GM21360 (cell line): ENCODE results near the gene ZNF853.
"Not testable (repeated sequence)": the region's sequence is repeated elsewhere in the genome, so short reads cannot be mapped to it uniquely, and the experiment has no call there.

Experiments
- ATAC-seq: cut with Tn5 transposase; IDR thresholded peaks from one replicate; pipeline ENCODE4 v1.9.1; 2021; ENCODE audit warnings: mild to moderate bottlenecking, moderate library complexity; ENCODE audit not compliant: unreplicated experiment

ZNF853 gene

DNA sequence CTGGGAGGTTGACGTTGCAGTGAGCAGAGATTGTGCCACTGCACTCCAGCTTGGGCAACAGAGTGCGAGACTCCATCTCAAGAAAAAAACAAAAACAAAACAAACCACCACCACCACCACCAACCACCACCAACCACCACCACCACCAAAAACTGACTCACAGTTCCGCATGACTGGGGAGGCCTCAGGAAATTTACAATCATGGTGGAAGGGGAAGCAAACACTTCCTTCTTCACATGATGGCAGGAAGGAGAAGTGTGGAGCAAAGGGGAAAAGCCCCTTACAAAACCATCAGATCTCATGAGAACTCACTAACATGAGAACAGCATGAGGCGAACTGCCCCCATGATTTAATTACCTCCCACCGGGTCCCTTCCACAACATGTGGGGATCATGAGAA lies 19.6 kb downstream of the ZNF853 start:
- not testable (repeated sequence) for ATAC-seq

DNA sequence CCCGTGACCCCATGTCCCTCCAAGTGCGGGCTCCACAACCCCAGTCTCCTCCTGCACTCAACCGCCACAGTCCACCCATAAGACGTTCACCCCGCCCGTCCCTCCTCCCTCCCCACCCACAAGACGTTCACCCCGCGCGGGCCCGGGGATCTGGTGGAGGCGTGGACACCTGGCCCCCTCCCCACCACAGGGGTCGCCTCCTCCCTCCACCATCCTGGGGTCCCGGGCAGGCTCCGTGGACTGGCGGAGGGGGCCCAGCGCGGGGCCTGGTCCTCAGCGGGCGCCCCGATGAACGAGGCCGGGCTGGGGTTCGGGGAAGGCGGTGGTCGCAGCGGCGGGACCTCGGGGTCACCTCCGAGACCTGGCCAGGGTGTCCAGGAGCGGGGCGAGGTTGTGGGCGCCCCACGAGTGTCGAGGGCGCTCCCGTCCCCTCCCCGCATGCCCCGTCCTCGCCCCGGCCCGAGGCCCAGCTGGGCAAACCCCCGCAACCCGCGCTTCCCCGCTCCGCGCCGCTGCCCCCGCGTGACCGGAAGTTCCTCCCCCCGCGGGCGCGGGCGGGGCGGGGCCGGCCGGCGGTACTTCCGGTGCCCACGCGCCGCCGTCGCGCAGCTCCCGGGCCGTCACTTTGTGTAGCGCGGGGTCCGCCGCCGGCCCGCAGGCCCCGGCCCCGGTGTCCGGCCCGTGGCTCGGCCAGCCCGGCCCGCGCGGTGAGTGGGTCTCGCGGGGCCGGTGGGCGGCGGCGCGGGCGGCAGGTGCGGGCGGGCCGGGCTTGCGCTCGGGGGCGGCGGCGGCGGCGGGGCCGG lies 21.5 kb downstream of the ZNF853 start, which contains the start of gene ZNF316:
TSS of gene ZNF316 (plus strand) at position 578 of the 803 bp plus-strand sequence. CDS start 5,092 bp downstream, outside the sequence.
- peak; percentile 46 for ATAC-seq

DNA sequence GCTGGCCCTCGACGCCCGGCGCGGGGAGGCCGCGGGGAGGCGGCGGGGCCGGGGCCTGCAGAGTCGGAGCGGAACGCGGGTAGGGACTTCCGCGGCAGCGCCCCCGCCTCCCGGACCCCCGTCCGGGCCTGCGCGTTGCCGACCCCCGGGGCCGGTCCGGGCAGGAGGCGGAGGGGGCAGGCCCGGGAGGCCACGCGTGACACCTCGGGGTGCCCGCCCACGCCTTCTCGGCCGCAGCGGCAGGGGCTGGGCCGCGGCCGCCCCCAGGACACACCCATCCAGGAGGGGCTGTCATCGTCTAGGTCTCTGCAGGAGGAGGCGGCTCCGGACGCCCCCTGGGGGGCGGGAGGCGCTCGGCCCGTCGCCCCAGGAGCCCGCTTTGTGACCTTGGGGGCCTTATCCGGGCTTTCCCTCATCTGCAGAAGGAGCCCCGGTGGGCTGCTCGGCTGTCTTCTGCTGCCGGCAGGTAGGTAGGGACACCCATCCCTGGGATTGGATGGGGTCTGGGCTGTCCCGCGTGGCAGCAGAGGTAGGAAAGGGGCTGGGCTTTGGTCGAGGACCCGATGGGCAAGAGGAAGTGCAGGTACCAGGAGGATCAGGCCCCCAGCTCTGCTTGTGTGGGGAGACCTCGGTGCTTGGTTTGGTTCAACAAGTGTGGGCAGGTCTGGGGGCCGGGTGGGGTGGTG lies 22.3 kb downstream of the ZNF853 start:
- ATAC-seq, result peak; percentile 77

DNA sequence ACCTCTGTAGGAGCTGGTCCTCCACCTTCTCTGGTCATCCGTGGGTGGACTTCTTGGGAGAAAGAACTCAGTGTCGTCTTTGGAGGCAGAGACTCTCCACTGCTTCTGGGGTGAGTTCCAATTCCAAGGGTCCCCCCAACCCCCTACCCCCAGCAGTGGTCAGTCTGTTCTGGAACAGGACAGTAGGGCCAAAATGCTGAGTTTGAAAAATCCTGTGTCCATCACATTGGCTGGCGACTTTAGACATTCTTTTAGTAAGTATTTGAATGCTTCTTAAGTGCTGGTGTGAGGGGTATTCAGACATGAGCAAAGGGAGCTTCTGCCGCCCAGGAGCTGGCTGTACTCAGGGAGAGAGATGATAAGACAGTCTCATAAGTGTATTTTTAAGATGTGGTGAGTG lies 23.6 kb downstream of the ZNF853 start:
- ATAC-seq, result no peak

DNA sequence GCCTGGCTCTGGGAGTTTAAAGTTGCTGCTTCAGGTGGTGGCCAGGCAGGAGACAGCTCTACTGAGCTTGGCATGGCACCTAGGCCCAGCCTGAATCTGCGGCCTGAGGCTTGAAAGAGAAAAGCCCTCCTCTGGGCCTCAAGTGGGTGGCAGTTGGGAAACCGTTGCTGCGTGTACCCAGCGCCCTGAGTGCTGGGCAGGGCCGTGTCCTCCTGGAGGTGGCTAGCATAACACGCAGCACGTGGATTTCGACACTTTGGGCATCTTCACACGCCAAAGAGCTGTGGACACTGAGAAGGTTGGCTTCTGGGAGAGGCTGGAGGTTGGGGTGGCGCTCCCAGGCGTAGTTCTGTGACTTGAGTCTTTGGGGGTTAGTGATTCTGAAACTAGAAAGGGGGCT lies 24.2 kb downstream of the ZNF853 start:
- no peak for ATAC-seq

DNA sequence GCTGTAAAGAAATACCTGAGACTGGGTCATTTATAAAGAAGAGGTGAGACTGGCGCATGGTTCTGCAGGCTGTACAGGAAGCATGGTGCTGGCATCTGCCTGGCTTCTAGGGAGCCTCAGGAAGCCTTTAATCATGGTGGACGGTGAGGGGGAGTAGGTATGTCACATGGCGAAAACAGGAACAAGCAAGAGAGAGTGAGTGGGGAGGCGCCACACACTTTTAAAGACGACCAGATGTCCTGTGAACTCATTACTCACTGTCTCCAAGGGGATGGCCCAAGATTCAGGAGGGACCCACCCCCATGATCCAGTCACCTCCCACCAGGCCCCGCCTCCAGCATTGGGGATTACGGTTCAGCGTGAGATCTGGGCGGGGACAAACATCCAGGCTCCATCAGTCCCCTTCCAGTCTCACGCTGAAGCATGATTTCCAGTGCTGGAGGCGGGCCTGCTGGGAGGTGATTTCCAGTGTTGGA lies 24.9 kb downstream of the ZNF853 start:
- no peak for ATAC-seq

DNA sequence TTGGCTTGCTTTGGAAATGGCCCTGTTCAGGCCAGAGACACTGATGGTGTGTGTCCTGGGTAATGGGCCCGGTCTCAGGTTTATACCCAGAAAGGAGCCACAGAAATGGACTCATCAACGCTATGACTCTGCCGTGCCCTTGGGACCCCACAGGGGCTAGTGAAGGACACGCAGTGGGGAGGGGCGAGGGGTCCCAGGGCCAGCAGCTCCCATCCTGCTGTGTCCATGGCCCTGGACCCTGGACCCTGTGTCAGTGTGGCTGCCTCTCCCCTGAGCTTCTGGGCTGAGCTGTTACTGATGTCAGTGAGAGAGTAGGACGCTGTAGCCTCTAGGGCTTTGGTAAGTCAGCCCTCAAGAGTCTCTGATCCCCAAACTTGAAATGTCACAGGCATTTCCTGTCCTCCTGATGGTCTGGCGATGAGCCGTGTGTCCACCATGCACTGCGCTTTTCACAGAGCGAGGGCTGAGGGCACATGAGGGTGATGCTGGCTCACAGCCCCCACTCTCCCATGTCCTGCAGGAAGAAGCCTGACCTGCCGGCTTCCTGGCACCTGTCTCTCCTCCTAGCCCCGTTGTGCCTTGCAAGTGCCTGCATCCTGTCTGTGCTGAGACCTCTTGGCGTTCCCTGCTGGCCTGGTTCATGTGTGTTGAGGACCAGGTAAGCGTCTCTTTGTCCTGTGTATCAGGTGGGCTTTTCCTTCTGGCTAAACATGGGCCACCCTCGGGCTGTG lies 26.1 kb downstream of the ZNF853 start:
- no peak for ATAC-seq

DNA sequence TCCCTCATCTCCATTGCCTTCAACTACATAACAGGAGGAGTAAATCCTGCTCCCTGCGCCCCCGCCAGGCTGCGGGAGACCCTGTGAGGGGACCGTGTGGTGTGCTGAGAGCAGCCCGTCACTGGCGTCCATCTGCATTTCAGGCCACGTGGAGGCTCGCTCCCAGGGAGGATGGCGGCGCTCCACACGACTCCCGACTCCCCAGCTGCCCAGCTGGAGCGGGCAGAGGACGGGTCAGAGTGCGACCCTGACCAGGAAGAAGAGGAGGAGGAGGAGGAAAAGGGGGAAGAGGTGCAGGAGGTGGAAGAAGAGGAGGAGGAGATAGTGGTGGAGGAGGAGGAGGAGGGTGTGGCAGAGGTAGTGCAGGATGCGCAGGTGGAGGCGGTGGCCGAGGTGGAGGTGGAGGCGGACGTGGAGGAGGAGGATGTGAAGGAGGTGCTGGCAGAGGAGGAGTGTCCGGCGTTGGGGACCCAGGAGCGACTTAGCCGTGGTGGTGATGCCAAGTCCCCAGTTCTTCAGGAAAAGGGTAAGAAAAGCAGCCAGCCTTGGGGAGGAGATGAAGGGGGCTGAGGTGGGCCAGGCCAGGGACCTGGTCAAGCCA lies 26.9 kb downstream of the ZNF853 start:
- ATAC-seq, result no peak

DNA sequence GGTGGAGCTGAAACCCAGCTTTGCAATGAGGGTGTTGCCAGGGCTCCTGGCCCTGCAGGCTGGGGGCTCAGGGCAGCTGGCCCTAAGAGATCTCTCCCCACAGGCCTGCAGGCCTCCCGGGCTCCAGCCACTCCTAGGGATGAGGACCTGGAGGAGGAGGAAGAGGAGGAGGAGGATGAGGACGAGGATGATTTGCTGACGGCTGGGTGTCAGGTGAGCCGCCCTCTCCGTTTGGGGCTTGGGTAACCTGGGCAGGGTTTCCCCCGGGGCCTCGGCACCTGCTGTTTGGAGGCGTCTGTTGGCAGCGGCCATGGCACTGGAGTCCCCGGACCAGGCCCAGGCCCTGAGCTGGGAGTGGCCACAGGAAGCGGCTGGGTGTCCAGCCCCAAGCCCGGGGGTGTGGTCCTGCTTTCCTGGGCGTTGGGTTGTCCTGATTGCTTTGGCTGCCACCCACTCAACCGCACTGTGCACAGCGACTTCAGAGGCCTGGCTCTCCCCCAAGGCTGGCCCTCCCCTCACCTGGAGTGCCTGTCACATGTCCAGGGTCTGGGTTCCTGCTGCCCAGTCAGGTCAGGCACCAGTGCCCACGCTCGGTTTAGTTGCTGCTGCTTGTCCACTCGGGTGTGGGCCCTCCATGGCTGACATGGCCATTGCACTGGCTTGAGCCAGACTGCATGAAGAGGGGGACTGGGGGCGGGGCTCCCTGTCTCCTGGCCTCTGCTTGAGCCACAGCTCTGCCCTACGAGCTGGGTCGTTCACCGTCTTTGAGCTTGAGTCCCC lies 27.6 kb downstream of the ZNF853 start:
- ATAC-seq, result no peak

DNA sequence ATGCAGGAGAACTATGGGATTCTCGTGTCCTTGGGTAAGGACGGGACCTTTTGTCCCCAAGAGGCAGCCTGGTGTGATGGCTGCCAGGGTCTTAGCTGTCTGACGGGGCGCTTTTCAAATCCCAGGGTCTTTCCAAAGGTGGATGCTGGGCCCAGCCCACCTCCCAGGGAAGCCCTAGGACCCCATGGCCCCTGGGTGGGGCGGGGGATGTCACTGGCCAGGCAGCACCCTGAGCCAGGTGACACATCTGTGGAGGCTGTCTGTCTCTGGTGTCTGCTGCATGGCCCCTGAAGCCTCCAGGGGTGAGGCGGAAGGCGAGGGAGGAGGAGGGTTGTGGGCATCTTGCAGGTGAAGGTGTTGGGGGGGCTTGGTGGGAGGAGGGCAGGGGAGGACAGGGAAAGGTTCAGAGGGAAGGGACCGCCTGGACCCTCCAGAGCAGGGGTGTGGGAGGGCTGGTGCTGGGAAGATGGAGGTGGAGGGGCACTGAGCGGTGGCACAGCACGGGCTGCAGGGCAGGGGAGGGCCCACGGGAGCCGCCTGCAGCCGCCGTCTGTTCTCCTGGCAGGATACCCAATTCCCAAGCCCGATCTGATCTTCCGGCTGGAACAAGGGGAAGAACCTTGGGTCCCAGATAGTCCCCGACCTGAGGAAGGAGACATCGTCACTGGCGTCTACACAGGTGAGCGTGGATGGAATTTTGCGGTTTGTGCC lies 28.7 kb downstream of the ZNF853 start:
- no peak for ATAC-seq

DNA sequence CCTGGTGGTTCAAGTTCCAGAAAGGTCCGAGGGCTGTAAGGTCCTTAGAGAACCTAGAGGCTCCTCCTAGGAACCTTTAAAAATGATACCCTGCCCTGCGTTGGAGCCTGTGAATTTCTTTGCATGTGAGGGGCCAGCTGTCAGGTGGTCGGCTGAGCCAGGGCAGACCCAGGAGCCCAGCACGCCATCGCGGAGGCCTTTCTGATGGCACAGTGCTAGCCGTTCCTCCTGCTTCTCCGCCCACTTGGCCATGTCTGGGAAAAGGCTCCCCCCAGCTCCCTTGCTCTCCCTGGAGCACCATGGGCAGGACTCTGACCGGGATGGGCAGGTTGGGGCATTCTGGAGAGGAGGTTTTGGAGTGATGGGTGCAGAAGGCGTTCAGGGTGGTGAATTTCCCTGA lies 29.3 kb downstream of the ZNF853 start:
- ATAC-seq, result no peak

DNA sequence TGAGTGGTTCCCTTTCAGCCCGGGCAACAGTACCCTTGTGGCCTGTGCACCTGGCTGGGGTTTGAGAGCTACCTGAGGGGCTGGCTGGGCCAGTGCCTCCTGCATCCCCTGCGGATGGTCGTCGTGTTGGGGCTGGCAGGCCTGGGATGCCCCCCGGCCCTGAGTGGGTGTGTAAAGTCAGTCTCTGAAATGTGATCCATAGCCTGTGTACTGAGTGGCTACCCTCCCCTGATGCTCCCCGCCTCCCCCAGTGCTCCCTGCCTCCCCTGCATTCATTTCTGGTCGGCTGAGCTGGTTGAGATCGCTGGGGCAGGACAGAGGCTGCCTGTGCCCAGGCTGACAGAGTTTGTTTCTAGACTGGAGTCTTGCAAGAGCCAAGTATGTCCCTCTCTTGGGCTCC lies 31.1 kb downstream of the ZNF853 start:
- no peak for ATAC-seq

DNA sequence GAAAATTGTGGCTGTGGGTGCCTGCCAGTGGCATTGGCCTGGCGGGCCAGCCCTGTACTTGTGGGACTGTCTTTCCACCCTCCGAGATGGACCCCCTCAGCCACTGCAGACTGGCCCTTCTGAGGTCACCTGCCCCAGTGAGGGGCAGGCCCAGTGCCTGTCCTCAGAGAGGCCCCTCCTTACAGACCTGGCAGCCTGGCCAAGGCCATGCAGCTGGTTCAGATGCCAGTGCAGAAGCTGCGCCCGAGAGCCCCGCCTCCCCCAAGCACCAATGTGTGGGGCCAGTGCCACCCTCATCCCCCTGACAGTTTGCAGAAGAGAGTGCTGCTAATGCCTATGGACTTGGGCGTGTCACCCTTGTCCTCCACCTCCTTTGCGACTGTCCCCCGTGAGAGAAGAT lies 31.7 kb downstream of the ZNF853 start:
- no peak for ATAC-seq

DNA sequence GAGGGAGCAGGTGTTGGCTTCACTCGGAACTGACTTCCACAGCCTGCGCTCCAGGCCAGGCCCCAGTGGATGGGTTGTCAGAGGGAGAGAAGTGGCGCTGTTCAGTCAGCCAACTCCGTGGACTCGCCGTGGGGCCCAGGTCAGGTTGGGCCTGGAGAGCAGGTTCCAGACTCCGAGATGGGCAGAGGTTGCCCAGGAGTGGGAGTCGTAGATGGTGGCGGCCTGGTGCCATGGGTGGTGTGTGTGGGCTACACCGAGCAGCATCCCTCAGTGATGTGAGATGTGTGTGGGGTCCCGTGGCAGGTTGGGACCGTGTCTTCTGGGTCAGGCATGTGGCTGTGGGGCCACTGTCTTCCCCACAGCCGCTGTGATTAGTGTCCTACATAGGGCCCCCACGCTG lies 32.1 kb downstream of the ZNF853 start:
- no peak for ATAC-seq

DNA sequence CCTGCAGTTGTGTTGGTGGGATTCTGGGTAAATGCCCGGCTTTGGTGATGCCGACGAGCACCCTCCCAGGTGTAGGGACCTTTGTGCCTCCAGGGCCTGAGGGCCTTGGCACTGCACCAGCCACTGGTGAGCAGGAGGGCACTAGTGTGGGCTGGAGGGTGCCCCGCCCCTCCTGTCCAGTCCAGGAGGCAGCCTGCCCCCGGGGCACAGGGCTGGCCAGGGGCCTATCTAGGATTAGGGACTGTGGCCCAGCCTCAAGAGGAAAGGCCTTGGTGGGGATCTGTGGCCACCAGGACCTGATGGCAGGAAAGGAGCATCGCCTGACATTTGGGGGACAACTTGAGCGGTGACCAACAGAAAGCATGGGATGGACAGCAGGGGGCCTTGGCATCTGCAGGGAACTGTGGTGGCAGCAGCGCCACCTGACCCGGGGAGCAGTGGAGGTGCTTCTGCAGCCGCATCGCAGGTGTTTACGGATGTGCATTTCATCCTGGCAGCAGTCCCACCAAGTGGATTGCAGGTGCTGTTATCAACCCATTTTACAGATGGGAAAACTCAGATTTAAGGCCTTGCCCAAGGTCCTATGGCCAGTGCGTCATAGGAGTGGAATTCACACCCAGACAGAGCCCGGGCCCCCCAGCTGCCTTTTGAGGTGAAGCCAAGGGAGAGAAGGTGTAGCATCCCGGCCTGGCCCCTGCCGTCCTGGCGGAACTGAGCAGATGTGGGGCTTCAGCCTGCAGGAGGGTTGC lies 32.8 kb downstream of the ZNF853 start:
- no peak for ATAC-seq

DNA sequence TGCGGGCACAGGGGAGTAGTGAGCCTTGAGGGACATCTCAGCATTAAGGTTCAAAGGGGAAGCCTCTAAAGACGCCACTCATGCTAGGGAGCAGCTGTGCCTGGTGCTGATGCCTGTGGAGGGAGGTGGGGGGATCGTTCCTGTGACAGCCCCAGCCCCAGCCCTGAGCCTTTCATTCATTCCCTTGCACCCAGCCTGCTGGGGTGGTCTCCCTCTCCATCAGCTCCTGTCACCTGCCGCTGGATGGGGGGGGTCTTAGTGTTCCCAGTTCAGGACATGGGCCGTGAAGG lies 33.4 kb downstream of the ZNF853 start:
- no peak for ATAC-seq

DNA sequence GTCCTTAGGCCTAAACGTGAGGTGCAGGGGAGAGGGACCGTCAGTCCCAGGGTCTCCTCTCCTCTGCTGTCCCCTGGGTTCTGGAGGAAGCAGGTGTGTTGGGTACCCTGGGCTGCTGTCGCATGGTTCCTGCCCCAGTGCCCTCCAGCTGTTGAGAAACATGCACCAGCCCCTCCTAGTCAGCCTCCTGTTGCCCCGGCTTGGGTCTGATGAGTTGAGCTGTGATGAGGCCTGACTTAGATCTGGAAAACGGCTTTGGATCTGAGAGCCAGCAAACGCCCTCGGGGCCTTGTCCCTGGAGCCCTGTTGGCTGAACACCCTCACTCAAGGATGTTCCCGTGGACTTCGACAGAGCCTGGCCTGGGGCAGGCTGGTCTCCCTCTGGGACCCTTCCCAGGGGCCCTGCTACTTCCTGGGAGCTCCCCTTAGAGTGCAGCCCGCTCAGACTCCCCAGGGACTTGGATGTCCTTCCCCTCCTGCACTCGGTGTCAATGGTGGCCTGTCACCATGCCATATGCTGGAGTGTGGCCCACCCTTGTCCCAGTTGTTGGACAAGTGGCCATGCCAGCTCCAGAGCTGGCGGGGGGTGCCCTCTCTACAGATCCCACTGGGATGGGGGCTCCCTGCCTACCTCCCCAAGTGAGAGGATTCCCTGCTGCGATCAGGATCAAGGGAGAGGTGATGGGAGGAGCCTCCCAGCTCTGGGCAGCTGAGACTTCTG lies 34.0 kb downstream of the ZNF853 start:
- no peak for ATAC-seq

DNA sequence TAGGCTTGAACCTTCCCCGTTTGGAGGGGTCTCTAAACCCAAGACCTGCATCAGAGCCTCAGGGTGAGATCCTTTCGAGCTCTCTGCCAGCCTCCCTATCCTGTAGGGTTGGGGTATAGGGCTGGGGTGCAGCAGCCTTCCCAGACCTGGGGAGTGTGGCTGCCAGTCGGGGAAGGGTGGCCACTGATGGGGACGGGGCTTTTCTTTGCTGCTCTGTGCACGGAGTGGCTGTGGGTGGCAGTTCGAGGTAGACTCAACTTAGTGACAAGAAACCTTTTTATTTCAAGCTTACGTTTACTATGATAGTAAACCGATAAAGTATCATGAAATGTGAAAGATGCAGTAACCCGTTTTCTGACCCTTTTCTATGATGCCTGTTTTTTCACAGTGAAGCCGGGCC lies 34.7 kb downstream of the ZNF853 start:
- ATAC-seq, result no peak
